H1 (cell line): ENCODE measurements around the gene DENND11. TPM values are rescaled to one million over a fixed set of nuclear protein-coding genes. Genes with fewer than 3 reads are reported as not detected.
A peak's percentile ranks its signal among the peaks of the same experiment; 100 is the strongest.

Source experiments
- CTCF ChIA-PET: fragments of 300-600 bp; sonication (Branson Sonifier 250); formaldehyde crosslinking; loops from one replicate; lab custom pipeline; 2021; ENCODE audit not compliant: partially characterized antibody; lab: Charles Lee
- POLR2A ChIA-PET: fragments of 300-600 bp; sonication (Branson Sonifier 250); formaldehyde crosslinking; loops from one replicate; lab custom pipeline; 2021; ENCODE audit warnings: inconsistent platforms; ENCODE audit not compliant: partially characterized antibody; lab: Charles Lee
- DNase-seq, 2 experiments: peaks; one replicate each; pipeline versions ENCODE4 v3.0.0 to v3.0.0-alpha.2; 2010 to 2022; ENCODE audit warnings: low spot score in 2 of 2, low read depth in 1 of 2, mixed read lengths in 1 of 2
- FAIRE-seq: peaks from 2 replicates; lab custom pipeline; 2011; peaks lifted over from hg19 to GRCh38; lab: Jason Lieb, UNC
- H2AFZ ChIP-seq: 2 replicates; pipeline ENCODE4 v1.8.1; 2012; ENCODE audit warnings: low read length, inconsistent platforms
- H2AK5ac ChIP-seq: 2 replicates; pipeline ENCODE4 v1.6.1; 2013; ENCODE audit warnings: low read depth, low read length
- H2BK120ac ChIP-seq: replicated peaks from 2 replicates; pipeline ENCODE3; 2013; ENCODE audit warnings: low read depth, low read length, inconsistent platforms
- H2BK12ac ChIP-seq: 2 replicates; pipeline ENCODE4 v1.6.1; 2013; ENCODE audit warnings: low read depth, low read length
- H2BK15ac ChIP-seq: 2 replicates; pipeline ENCODE4 v1.6.1; 2013; ENCODE audit warnings: low read length
- H2BK20ac ChIP-seq: 2 replicates; pipeline ENCODE4 v1.6.1; 2013; ENCODE audit warnings: low read length
- H2BK5ac ChIP-seq: 2 replicates; pipeline ENCODE4 v1.6.1; 2013; ENCODE audit warnings: low read depth, low read length
- H3K14ac ChIP-seq: 2 replicates; pipeline ENCODE4 v1.6.1; 2013; ENCODE audit warnings: inconsistent platforms; ENCODE audit not compliant: insufficient read length
- H3K18ac ChIP-seq: 2 replicates; pipeline ENCODE4 v1.6.1; 2013; ENCODE audit warnings: low read length; ENCODE audit errors: extremely low read depth
- H3K23ac ChIP-seq: 2 replicates; pipeline ENCODE4 v1.6.1; 2013; ENCODE audit warnings: inconsistent platforms; ENCODE audit not compliant: insufficient read length
- H3K23me2 ChIP-seq: 2 replicates; pipeline ENCODE4 v1.6.1; 2013; ENCODE audit warnings: low read depth, low read length
- H3K27ac ChIP-seq: 2 replicates; pipeline ENCODE4 v1.6.1; 2011; ENCODE audit warnings: low read depth, low read length, inconsistent platforms
- H3K27me3 ChIP-seq, 4 experiments: replicated peaks in 1 of 4; 1 replicate in 1 of 4; 2 replicates in 3 of 4; pipeline versions ENCODE4 v1.6.1 to v1.8.1; 2011 to 2013; ENCODE audit warnings: low read length in 3 of 4, mild to moderate bottlenecking in 3 of 4, inconsistent platforms in 2 of 4, mixed read lengths in 2 of 4, moderate library complexity in 1 of 4; ENCODE audit not compliant: control insufficient read depth in 3 of 4, insufficient read depth in 3 of 4; ENCODE audit errors: extremely low read depth in 1 of 4
- H3K36me3 ChIP-seq, 4 experiments: 2 replicates each; pipeline versions ENCODE4 v1.6.1 to v1.8.1; 2011 to 2013; ENCODE audit warnings: mild to moderate bottlenecking in 4 of 4, low read length in 3 of 4, moderate library complexity in 2 of 4, control low read depth in 1 of 4, inconsistent platforms in 1 of 4; ENCODE audit not compliant: insufficient read depth in 4 of 4, control insufficient read depth in 2 of 4
- H3K4ac ChIP-seq: replicated peaks from 2 replicates; pipeline ENCODE3; 2013; ENCODE audit warnings: low read length, low read depth, mixed read lengths, inconsistent platforms; ENCODE audit not compliant: insufficient read length
- H3K4me1 ChIP-seq, 4 experiments: replicated peaks in 1 of 4; 1 replicate in 1 of 4; 2 replicates in 3 of 4; pipeline versions ENCODE4 v1.6.1 to v1.8.1; 2011 to 2013; ENCODE audit warnings: low read length in 3 of 4, inconsistent platforms in 2 of 4, mixed read lengths in 1 of 4; ENCODE audit not compliant: insufficient read depth in 4 of 4, control insufficient read depth in 3 of 4
- H3K4me2 ChIP-seq, 2 experiments: 2 replicates each; pipeline versions ENCODE4 v1.6.1 to v1.8.1; 2011 to 2013; ENCODE audit warnings: low read depth in 2 of 2, low read length in 2 of 2, control low read depth in 1 of 2, inconsistent platforms in 1 of 2, mild to moderate bottlenecking in 1 of 2; ENCODE audit not compliant: insufficient read depth in 1 of 2
- H3K4me3 ChIP-seq, 4 experiments: fragments of 200-600, 300-600 bp in 1 of 4; sonication (generic), shearing (Covaris generic), sonication (Bioruptor Twin) in 1 of 4; 2 replicates each; pipeline versions ENCODE4 v1.5.1 to v1.8.1; 2011 to 2016; ENCODE audit warnings: low read length in 4 of 4, low read depth in 3 of 4, control low read depth in 2 of 4, inconsistent platforms in 2 of 4, mild to moderate bottlenecking in 2 of 4, mixed read lengths in 1 of 4, moderate library complexity in 1 of 4; ENCODE audit not compliant: insufficient read depth in 2 of 4; ENCODE audit errors: extremely low read depth in 1 of 4
- H3K56ac ChIP-seq: replicated peaks from 2 replicates; pipeline ENCODE3; 2013; ENCODE audit warnings: low read depth, mild to moderate bottlenecking, mixed read lengths, low read length, inconsistent platforms; ENCODE audit not compliant: insufficient read length
- H3K79me1 ChIP-seq: 2 replicates; pipeline ENCODE4 v1.6.1; 2013; ENCODE audit warnings: low read depth, low read length, control low read depth
- H3K79me2 ChIP-seq, 2 experiments: 2 replicates each; pipeline versions ENCODE4 v1.6.1 to v1.8.1; 2012 to 2013; ENCODE audit warnings: low read length in 2 of 2, mild to moderate bottlenecking in 2 of 2, inconsistent platforms in 1 of 2; ENCODE audit not compliant: insufficient read depth in 2 of 2, control insufficient read depth in 1 of 2
- H3K9ac ChIP-seq, 4 experiments: replicated peaks in 1 of 4; 1 replicate in 1 of 4; 2 replicates in 3 of 4; pipeline versions ENCODE4 v1.6.1 to v1.8.1; 2011 to 2013; ENCODE audit warnings: low read depth in 3 of 4, low read length in 3 of 4, control low read depth in 2 of 4, mild to moderate bottlenecking in 2 of 4, moderate library complexity in 2 of 4, inconsistent platforms in 1 of 4; ENCODE audit errors: extremely low read depth in 1 of 4
- H3K9me3 ChIP-seq, 2 experiments: 2 replicates each; pipeline versions ENCODE4 v1.6.1 to v1.8.1; 2012 to 2013; ENCODE audit warnings: mild to moderate bottlenecking in 2 of 2, moderate library complexity in 2 of 2, control low read depth in 1 of 2, inconsistent platforms in 1 of 2, low read depth in 1 of 2, low read length in 1 of 2, mixed read lengths in 1 of 2; ENCODE audit not compliant: insufficient read depth in 2 of 2
- H4K20me1 ChIP-seq, 2 experiments: replicated peaks in 1 of 2; 2 replicates each; pipeline versions ENCODE3 to v1.8.1; 2011 to 2013; ENCODE audit warnings: inconsistent platforms in 2 of 2, low read length in 2 of 2, mild to moderate bottlenecking in 1 of 2; ENCODE audit not compliant: insufficient read depth in 2 of 2, control insufficient read depth in 1 of 2
- H4K5ac ChIP-seq: 2 replicates; pipeline ENCODE4 v1.6.1; 2013; ENCODE audit warnings: low read length, low read depth, mixed read lengths, inconsistent platforms; ENCODE audit not compliant: insufficient read length
- H4K8ac ChIP-seq: 2 replicates; pipeline ENCODE4 v1.8.0; 2013; ENCODE audit warnings: mild to moderate bottlenecking, moderate library complexity, low read length, inconsistent platforms; ENCODE audit not compliant: insufficient read depth; ENCODE audit errors: extremely low read depth
- H4K91ac ChIP-seq: replicated peaks from 2 replicates; pipeline ENCODE3; 2013; ENCODE audit warnings: low read length, mixed read lengths, inconsistent platforms; ENCODE audit not compliant: insufficient read length
- CHD1 ChIP-seq: IDR thresholded peaks from 2 replicates; pipeline ENCODE4 v1.6.1; 2012; ENCODE audit warnings: low read depth, low read length, improper control_type of control experiment
- CHD2 ChIP-seq: IDR thresholded peaks from 2 replicates; pipeline ENCODE4 v1.6.1; 2012; ENCODE audit warnings: low read length, improper control_type of control experiment
- CTCF ChIP-seq, 3 experiments: IDR thresholded peaks; 1 replicate in 2 of 3; 2 replicates in 1 of 3; pipeline versions ENCODE4 v1.5.1 to v1.6.1; 2011; ENCODE audit warnings: low read length in 3 of 3, mild to moderate bottlenecking in 3 of 3, inconsistent platforms in 2 of 3, low read depth in 1 of 3, moderate library complexity in 1 of 3; ENCODE audit not compliant: insufficient read depth in 1 of 3; ENCODE audit errors: control extremely low read depth in 1 of 3
- PHF8 ChIP-seq: fragments of 200-600 bp; sonication (generic); conservative IDR thresholded peaks from 2 replicates; pipeline ENCODE4 v1.7.1; 2012; ENCODE audit warnings: low read depth, mild to moderate bottlenecking, inconsistent platforms, low read length, moderate library complexity
- WGBS, 2 experiments: shearing (Covaris generic) in 1 of 2; methylation state at CpG; one replicate each; pipeline versions ENCODE4 v1.1.6 to v1.1.7; 2013 to 2015; ENCODE audit warnings: low lambda C conversion rate in 2 of 2, mixed read lengths in 2 of 2, inconsistent platforms in 1 of 2, low coverage in 1 of 2, missing lambda C conversion rate in 1 of 2; ENCODE audit not compliant: insufficient replicate concordance in 2 of 2, insufficient coverage in 1 of 2, insufficient read length in 1 of 2; ENCODE audit errors: extremely low coverage in 1 of 2, missing lambda C conversion rate in 1 of 2; 5-methylcytosine and 5-hydroxymethylcytosine counted together
- polyA plus RNA-seq, 7 experiments: library from polyadenylated mRNA; depleted of rRNA in 3 of 7; stranded (reverse) in 5 of 7; unstranded in 2 of 7; fragments of >200 nt in 5 of 7; fragments of 200-250 nt in 2 of 7; gene quantifications; 1 replicate in 5 of 7; 2 replicates in 1 of 7; 4 replicates in 1 of 7; pipeline versions ENCODE4 v1.2.1 to v1.2.3, GENCODE V29; 2011 to 2013; ENCODE audit warnings: missing spikeins in 2 of 7, mixed read lengths in 2 of 7
- total RNA-seq: library from RNA; stranded (reverse); fragmentation: NEBNext Ultra II Directional; extraction: Animal tissue kit (Norgen Biotek cat#: 25700); gene quantifications from 2 replicates; pipeline ENCODE4 v1.2.1, GENCODE V29; 2021

Gene DENND11
- total and polyA plus RNA-seq, 2 of the 8 experiments (the other 6 are each of a cell fraction or from before 2014, with no cell fraction given), result 8.0 to 26.8 TPM

GRCh38 chr7:141654551-141654950, 47.4 kb downstream of the DENND11 start:
- WGBS, 2 experiments, result 42% methylated on average over 3 of the region's 3 CpGs; no CpG with 5 or more reads in 1 of the 2 experiments
- POLR2A ChIA-PET, result no interaction called here
- TF ChIP-seq CTCF (IDR thresholded peaks at IDR 0.05; ENCODE audit: control extremely low read depth in 1 of 3, insufficient read depth in 1 of 3, low read depth in 1 of 3, low read length in 3 of 3) (peak; percentile 55 to 89 (median 77)), CHD1 (no peak), PHF8 (no peak), CHD2 (peak; percentile 62)

More at GRCh38 chr7:141654551-141654950, 47.4 kb downstream of the DENND11 start:
- no peak overlapping the region for H3K27ac ChIP-seq
- no peak overlapping the region for H2AFZ ChIP-seq
- peak; percentile 98 for FAIRE-seq
- H3K4me1 ChIP-seq, result peaks cover 0 to 4% (median under 1%) of the 10 kb centered on the region in 4 experiments; a peak in 4 of 7 replicates
- no peak overlapping the region for H2BK20ac ChIP-seq
- H3K36me3 ChIP-seq, result peaks cover 0 to 13% (median 8%) of the 10 kb centered on the region in 4 experiments; a peak in 5 of 8 replicates
- no peaks in the 10 kb centered on the region for H3K9me3 ChIP-seq
- no peak overlapping the region for H4K5ac ChIP-seq
- no peaks in the 10 kb centered on the region for H3K79me2 ChIP-seq
- peak in 1 of 2 experiments; percentile 46 for DNase-seq
- H3K56ac ChIP-seq, result no peak overlapping the region
- no peak overlapping the region for H3K4me3 ChIP-seq
- H3K9ac ChIP-seq, result no peak overlapping the region
- no peak overlapping the region for H3K14ac ChIP-seq
- no peaks in the 10 kb centered on the region for H3K23me2 ChIP-seq
- H2AK5ac ChIP-seq, result no peak overlapping the region
- no peak overlapping the region for H3K18ac ChIP-seq
- H2BK15ac ChIP-seq, result no peak overlapping the region
- no peaks in the 10 kb centered on the region; the same call in 1 of the 2 replicates for H3K79me1 ChIP-seq
- CTCF ChIA-PET, result interaction anchor here (0.6 to 6.0 kb wide), 34 partner anchors 8 to 1338 kb away, joined by 3 to 51 read pairs (median 3); partner anchors contain the start of genes TAS2R5 and WEE2
- H4K91ac ChIP-seq, result no peak overlapping the region
- no peak overlapping the region for H3K4ac ChIP-seq
- H3K4me2 ChIP-seq, result no peak overlapping the region
- no peaks in the 10 kb centered on the region for H3K27me3 ChIP-seq
- no peak overlapping the region for H2BK120ac ChIP-seq
- no peak overlapping the region for H3K23ac ChIP-seq
- no peaks in the 10 kb centered on the region for H4K20me1 ChIP-seq
- H2BK12ac ChIP-seq, result no peak overlapping the region
- no peak overlapping the region for H4K8ac ChIP-seq
- no peak overlapping the region for H2BK5ac ChIP-seq
